GDM1 (cell line): Measurements from ENCODE around the gene CD80.

Source experiments
- DNase-seq: peaks from one replicate; lab custom pipeline; 2025; lab: John Stamatoyannopoulos, UW

The CD80 gene

GRCh38 chr3:119494597-119494996, 64.8 kb downstream of the CD80 start:
- no peak for DNase-seq

DNA sequence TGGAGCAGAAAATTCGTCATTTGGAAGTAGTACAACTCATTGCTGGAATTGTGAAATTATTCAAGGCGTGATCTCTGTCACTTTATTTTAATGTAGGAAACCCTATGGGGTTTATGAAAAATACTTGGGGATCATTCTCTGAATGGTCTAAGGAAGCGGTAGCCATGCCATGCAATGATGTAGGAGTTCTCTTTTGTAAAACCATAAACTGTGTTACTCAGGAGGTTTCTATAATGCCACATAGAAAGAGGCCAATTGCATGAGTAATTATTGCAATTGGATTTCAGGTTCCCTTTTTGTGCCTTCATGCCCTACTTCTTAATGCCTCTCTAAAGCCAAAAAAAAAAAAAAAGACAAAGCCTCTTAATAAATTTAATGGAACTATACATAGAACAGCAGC, 66.6 kb downstream of the CD80 start:
- no peak for DNase-seq

DNA sequence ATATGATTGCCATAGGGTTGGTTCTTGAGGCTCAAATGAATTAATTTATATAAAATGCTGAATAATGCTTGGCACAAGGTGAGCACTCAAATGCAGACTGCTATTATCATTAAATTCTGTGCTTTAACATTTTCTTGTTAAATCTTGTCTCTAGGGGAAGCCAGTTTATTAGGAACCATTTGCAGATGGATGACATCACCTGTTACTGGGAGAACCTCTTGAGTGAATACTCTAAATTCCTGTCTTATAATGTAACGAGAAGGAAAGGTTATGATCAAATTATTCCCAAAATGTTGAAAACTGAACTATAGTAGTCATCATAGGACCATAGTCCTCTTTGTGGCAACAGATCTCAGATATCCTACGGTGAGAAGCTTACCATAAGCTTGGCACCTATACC, 67.3 kb downstream of the CD80 start:
- DNase-seq: no peak

- no peak for DNase-seq
Observed at GRCh38 chr3:119490153-119490552, 69.3 kb downstream of the CD80 start.

- no peak for DNase-seq
Observed at GRCh38 chr3:119485563-119485962, 73.9 kb downstream of the CD80 start.

DNA sequence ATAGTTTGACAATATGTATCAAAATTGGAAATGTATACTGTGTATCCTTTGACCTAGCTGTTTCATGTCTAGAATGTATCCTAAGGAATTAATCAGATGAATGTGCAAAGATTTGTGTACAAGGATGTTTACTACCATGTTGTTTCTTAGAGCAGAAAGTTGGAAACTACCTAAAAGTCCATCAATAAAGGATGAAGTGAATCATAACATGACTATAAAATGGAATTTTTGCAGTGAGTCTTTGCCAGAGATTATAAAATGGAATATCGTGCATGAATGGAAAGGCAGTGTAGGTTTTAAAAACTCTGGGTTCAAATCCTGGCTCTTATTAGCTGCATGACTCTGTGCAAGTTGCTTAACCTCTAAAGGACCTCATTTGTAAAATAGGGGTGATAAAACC, 76.3 kb downstream of the CD80 start:
- DNase-seq: no peak

GRCh38 chr3:119481079-119481478, 78.3 kb downstream of the CD80 start:
- no peak for DNase-seq
